Psoas muscle (tissue), 8 donors: ENCODE results near the gene JADE2. TPM values are rescaled to one million over a fixed set of nuclear protein-coding genes. Genes with fewer than 3 reads are reported as not detected.
A peak's percentile ranks its signal among the peaks of the same experiment; 100 is the strongest.

Source experiments
- ATAC-seq, 4 donors: fragments of 200-7000 bp; cut with Tn5 transposase; one replicate each; pipeline ENCODE4 v1.9.1; 2020; ENCODE audit warnings: moderate library complexity in 3 of 4, mild to moderate bottlenecking in 2 of 4
- DNase-seq, 2 donors: peaks; one replicate each; pipeline ENCODE4 v3.0.0-alpha.2; 2020
- H3K27ac ChIP-seq: fragments of 200-600 bp; one replicate; pipeline ENCODE4 v1.8.0; 2022
- H3K27me3 ChIP-seq, 3 donors: fragments of 200-600 bp in 1 of 3; one replicate each; pipeline versions ENCODE4 v1.6.1 to v1.8.0; 2013 to 2022; ENCODE audit warnings: low read length in 2 of 3, mild to moderate bottlenecking in 2 of 3, moderate library complexity in 1 of 3; ENCODE audit not compliant: insufficient read depth in 3 of 3
- H3K36me3 ChIP-seq, 2 donors: fragments of 200-600 bp in 1 of 2; one replicate each; pipeline versions ENCODE4 v1.6.1 to v1.8.0; 2013 to 2022; ENCODE audit warnings: low read depth in 1 of 2, mild to moderate bottlenecking in 1 of 2, moderate library complexity in 1 of 2; ENCODE audit not compliant: insufficient read depth in 1 of 2
- H3K4me1 ChIP-seq: fragments of 200-600 bp; one replicate; pipeline ENCODE4 v1.8.0; 2022
- H3K4me3 ChIP-seq: fragments of 200-600 bp; one replicate; pipeline ENCODE4 v1.8.0; 2022; ENCODE audit warnings: mild to moderate bottlenecking
- H3K9me3 ChIP-seq: fragments of 200-600 bp; one replicate; pipeline ENCODE4 v1.8.0; 2022
- WGBS, 3 donors: extraction: QIAGEN DNeasy Blood & Tissue Kit; methylation state at CpG; one replicate each; pipeline versions ENCODE4 v1.1.6 to v1.1.7; 2013; 5-methylcytosine and 5-hydroxymethylcytosine counted together
- intact Hi-C, 2 donors: fragments of 100-400 bp; cut with DNase I; formaldehyde crosslinking; loops; one replicate each; pipeline versions ENCODE4 v1.11.0 to v1.14.2; 2022
- polyA plus RNA-seq, 3 donors: library from polyadenylated mRNA; stranded (reverse); fragments of 200-250 nt; gene quantifications; one replicate each; pipeline ENCODE4 v1.2.3, GENCODE V29; 2013
- total RNA-seq, 4 donors: library from RNA; stranded (reverse); fragmentation: NEBNext Ultra II Directional in 2 of 4; extraction: Animal tissue kit (Norgen Biotek cat#: 25700) in 2 of 4; gene quantifications; one replicate each; pipeline versions ENCODE4 v1.2.1 to v1.2.4, GENCODE V29; 2021 to 2023
- TF ChIP-seq, protein P1 (sequence below): fragments of 200-600 bp; IDR thresholded peaks from one replicate; pipeline ENCODE4 v1.8.0; 2022; ENCODE audit warnings: antibody characterized with exemption
- donor health status: healthy with polysubstance abuse.
- donor health status: DM: no; HTN: no; CAD: no; lungs with moderate emphysema.
- donor health status: Bipolar disorder and iron deficiency.
- donor health status: healthy.
- donor health status: DM: yes; HTN: yes; CAD: no.
- donor health status: DM: no; HTN: no; CAD: no.
- donor health status: DM: no; HTN: no; CAD: no.
- donor health status: DM: yes; HTN: yes; CAD: no.

Gene JADE2
- total and polyA plus RNA-seq, 7 donors: 5.0 to 15.1 (median 10.1) TPM

DNA sequence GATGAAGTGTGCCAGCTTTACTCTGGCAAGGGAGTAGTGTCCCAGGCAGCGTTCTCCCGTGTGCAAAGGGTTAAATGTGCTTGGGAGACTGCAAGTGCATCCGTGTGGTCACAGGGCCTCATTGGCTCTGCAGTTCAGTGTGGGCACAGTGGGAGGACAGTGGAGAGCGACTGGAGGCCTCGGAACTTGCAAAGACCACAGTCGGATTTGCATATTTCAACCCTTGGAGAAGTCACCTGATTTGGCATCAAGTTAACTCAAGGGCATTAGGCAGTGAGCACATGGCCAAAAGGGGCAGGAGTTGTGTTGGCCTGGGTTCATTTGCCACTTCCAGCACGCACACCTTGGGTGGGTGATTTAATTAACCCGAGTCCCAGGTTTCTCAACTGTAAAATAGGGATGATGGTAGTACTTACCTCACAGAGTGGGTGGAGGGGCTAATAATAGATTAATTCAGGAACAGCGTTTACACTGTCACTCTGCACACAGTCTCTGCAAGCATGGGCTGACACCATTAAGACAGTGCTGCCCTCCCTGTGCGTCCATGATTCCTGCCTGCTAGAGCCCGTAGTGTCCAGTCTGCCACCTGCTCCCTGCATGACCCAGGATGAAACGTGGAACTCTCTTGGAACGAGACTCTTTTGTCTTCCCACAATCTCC is 22.7 kb downstream of the JADE2 start:
- Histone ChIP-seq H3K27ac (peak overlapping the region; percentile 37), H3K27me3 (no peaks in the 10 kb centered on the region), H3K36me3 (peaks cover 0 to 27% of the 10 kb centered on the region in 2 donors), H3K4me3 (no peak overlapping the region), H3K4me1 (peaks cover 33% of the 10 kb centered on the region), H3K9me3 (no peaks in the 10 kb centered on the region)
- no peak for DNase-seq
- 62 to 76% (median 65%) methylated on average over 13 of the region's 13 CpGs for WGBS, 3 donors
- intact Hi-C loops: no loop called here
- TF ChIP-seq, protein P1, sequence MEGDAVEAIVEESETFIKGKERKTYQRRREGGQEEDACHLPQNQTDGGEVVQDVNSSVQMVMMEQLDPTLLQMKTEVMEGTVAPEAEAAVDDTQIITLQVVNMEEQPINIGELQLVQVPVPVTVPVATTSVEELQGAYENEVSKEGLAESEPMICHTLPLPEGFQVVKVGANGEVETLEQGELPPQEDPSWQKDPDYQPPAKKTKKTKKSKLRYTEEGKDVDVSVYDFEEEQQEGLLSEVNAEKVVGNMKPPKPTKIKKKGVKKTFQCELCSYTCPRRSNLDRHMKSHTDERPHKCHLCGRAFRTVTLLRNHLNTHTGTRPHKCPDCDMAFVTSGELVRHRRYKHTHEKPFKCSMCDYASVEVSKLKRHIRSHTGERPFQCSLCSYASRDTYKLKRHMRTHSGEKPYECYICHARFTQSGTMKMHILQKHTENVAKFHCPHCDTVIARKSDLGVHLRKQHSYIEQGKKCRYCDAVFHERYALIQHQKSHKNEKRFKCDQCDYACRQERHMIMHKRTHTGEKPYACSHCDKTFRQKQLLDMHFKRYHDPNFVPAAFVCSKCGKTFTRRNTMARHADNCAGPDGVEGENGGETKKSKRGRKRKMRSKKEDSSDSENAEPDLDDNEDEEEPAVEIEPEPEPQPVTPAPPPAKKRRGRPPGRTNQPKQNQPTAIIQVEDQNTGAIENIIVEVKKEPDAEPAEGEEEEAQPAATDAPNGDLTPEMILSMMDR: no peak
- ATAC-seq: peak in 1 of 4 donors; percentile 15

GRCh38 chr5:134549714-134550113 is 24.2 kb downstream of the JADE2 start:
- intact Hi-C loops: no loop called here
- Histone ChIP-seq H3K4me1 (peaks cover 47% of the 10 kb centered on the region), H3K4me3 (no peak overlapping the region), H3K27me3 (no peaks in the 10 kb centered on the region), H3K27ac (no peak overlapping the region), H3K9me3 (no peaks in the 10 kb centered on the region), H3K36me3 (peaks cover 0 to 35% of the 10 kb centered on the region in 2 donors)
- WGBS, 3 donors: 57 to 78% (median 59%) methylated on average over 3 of the region's 3 CpGs
- ATAC-seq: no peak
- TF ChIP-seq, protein P1: no peak
- DNase-seq: no peak

DNA sequence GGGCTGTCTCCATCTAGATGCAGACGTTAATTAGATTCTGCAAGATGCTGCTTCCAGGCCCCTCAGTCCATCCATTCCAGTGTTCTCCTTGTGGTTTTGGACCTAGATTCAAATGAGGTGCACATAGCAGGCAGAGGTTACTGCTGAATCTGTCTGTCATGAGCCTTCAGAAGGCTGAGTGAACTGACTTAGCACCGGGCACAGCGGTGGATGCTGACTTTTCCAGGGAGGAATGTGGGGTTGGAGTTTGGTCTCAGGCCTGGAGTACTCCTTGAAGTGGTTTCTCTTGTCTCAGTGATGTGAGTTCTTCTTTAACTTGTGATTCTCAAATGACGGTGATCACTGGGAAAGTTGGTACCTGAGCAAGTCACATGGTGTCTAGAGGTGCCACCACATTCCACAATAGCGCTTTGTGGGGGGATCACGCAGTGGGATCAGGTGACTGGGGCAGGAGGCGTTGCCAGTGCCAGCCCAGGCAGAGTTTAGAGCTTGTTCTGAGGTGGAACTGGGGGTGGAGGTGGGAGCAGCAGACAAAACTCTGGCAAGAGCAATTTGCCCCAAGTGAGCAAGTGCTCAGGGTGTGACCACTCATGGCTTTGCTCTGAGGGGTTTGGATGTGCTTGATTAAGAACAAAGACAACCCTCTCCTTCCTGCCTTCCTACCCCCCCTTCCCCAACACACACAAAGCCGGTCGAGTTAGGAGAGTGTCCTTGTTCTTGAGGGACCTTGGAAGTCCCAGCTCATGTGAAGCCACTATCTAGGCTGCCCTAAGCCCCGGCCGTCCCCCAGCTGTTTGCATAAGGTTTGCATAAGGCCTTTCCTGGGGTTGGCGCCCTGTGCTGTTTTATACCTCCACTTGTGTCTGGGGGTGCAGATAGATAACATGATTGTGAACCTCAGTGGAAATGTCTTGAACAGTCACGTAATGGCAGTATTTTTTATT is 25.1 kb downstream of the JADE2 start:
- intact Hi-C loops: no loop called here
- Histone ChIP-seq H3K4me3 (no peak overlapping the region), H3K4me1 (peaks cover 49% of the 10 kb centered on the region), H3K36me3 (peaks cover 0 to 33% of the 10 kb centered on the region in 2 donors), H3K9me3 (no peaks in the 10 kb centered on the region), H3K27ac (no peak overlapping the region), H3K27me3 (no peaks in the 10 kb centered on the region)
- TF ChIP-seq, protein P1: no peak
- DNase-seq (no peak), ATAC-seq (no peak)
- 76 to 82% (median 77%) methylated on average over 13 of the region's 13 CpGs for WGBS, 3 donors

DNA sequence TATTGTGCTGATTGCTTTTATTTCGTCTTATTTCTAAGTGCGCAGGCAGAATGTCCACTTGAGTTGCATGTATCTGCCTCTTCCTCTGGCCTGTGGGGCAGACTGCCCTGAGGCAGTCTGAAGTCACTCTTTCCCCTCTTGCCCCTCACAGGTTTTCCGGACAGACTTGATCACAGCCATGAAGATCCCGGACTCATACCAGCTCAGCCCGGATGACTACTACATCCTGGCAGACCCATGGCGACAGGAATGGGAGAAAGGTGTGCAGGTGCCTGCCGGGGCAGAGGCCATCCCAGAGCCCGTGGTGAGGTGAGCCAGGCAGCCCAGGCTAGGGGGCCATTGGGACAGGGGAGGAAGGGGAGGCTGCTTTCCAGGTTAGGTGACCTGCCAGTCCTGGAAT is 26.4 kb downstream of the JADE2 start:
- Histone ChIP-seq H3K4me3 (no peak overlapping the region), H3K27me3 (no peaks in the 10 kb centered on the region), H3K4me1 (peaks cover 51% of the 10 kb centered on the region), H3K27ac (no peak overlapping the region), H3K36me3 (peaks cover 0 to 26% of the 10 kb centered on the region in 2 donors), H3K9me3 (no peaks in the 10 kb centered on the region)
- DNase-seq: no peak
- intact Hi-C loops: no loop called here
- TF ChIP-seq, protein P1: no peak
- no peak for ATAC-seq
- WGBS, 3 donors: 86 to 90% (median 87%) methylated on average over 8 of the region's 8 CpGs
